ENCODE data around the gene ATG13. TPM values are rescaled to one million over a fixed set of nuclear protein-coding genes. Genes with fewer than 3 reads are reported as not detected.

The ATG13 gene
- total RNA-seq, 2 experiments from 2014 or later = 95.7 to 102 TPM

GRCh38 chr11:46664612-46665011 is 47.3 kb downstream of the ATG13 start:
- Mint-ChIP-seq H3K9me3 (no peaks in the 10 kb centered on the region), H3K4me1 (ENCODE audit: low read depth) (peaks cover 10% of the 10 kb centered on the region), H3K4me3 (no peak overlapping the region), H3K36me3 (ENCODE audit: low read depth) (peaks cover 92% of the 10 kb centered on the region), H3K27me3 (no peaks in the 10 kb centered on the region), H3K27ac (peak overlapping the region; percentile 15)
- DNase-seq (no peak), ATAC-seq (ENCODE audit: poor library complexity) (no peak)
- Histone ChIP-seq H3K4me1 (ENCODE audit: insufficient read depth, low read length) (peaks cover 8% of the 10 kb centered on the region), H3K4me3 (ENCODE audit: low read length) (no peak overlapping the region), H3K27ac (ENCODE audit: low read depth in 1 of 2, low read length in 2 of 2) (no peak overlapping the region), H3K9me3 (ENCODE audit: control insufficient read depth in 1 of 2, insufficient read depth in 1 of 2, low read length in 2 of 2) (no peaks in the 10 kb centered on the region), H3K36me3 (ENCODE audit: insufficient read depth, low read length) (peaks cover 86% of the 10 kb centered on the region), H3K27me3 (ENCODE audit: control insufficient read depth in 1 of 2, insufficient read depth in 2 of 2, low read length in 2 of 2) (no peaks in the 10 kb centered on the region)
- ChIA-PET CTCF (no interaction called here), POLR2A (no interaction called here)
- TF ChIP-seq CTCF (IDR thresholded peaks at IDR 0.05) = no peak
- intact Hi-C loops (cut with DNase I, micrococcal nuclease) = no loop called here

- no peak overlapping the region for H3K27ac ChIP-seq (ENCODE audit: low read depth in 1 of 2, low read length in 2 of 2)
- TF ChIP-seq CTCF (IDR thresholded peaks at IDR 0.05) = no peak
- peaks cover 86% of the 10 kb centered on the region for H3K36me3 ChIP-seq (ENCODE audit: insufficient read depth, low read length)
- H3K4me1 ChIP-seq (ENCODE audit: insufficient read depth, low read length) = peaks cover 15% of the 10 kb centered on the region
- intact Hi-C loops (cut with DNase I, micrococcal nuclease) = no loop called here
- ChIA-PET POLR2A (interaction anchor here (1.0 kb wide), 1 partner anchor 14 kb away, joined by 3 read pairs; no protein-coding TSS in a partner anchor), CTCF (no interaction called here)
- H3K27me3 ChIP-seq (ENCODE audit: control insufficient read depth in 1 of 2, insufficient read depth in 2 of 2, low read length in 2 of 2) = no peaks in the 10 kb centered on the region
- H3K4me3 ChIP-seq (ENCODE audit: low read length) = no peak overlapping the region
- peaks cover 17% of the 10 kb centered on the region for H3K4me1 Mint-ChIP-seq (ENCODE audit: low read depth)
- H3K9me3 ChIP-seq (ENCODE audit: control insufficient read depth in 1 of 2, insufficient read depth in 1 of 2, low read length in 2 of 2) = no peaks in the 10 kb centered on the region
- no peak for ATAC-seq (ENCODE audit: poor library complexity)
- H3K36me3 Mint-ChIP-seq (ENCODE audit: low read depth) = peaks cover 89% of the 10 kb centered on the region
- no peak overlapping the region for H3K4me3 Mint-ChIP-seq
- peak overlapping the region; percentile 15 for H3K27ac Mint-ChIP-seq
- DNase-seq = no peak
- H3K9me3 Mint-ChIP-seq = no peaks in the 10 kb centered on the region
- H3K27me3 Mint-ChIP-seq = no peaks in the 10 kb centered on the region
Measured at GRCh38 chr11:46665356-46665755, 48.0 kb downstream of the ATG13 start.

- Histone ChIP-seq H3K36me3 (ENCODE audit: insufficient read depth, low read length) (peaks cover 79% of the 10 kb centered on the region), H3K4me1 (ENCODE audit: insufficient read depth, low read length) (peaks cover 27% of the 10 kb centered on the region), H3K4me3 (ENCODE audit: low read length) (no peak overlapping the region), H3K27me3 (ENCODE audit: control insufficient read depth in 1 of 2, insufficient read depth in 2 of 2, low read length in 2 of 2) (no peaks in the 10 kb centered on the region), H3K9me3 (ENCODE audit: control insufficient read depth in 1 of 2, insufficient read depth in 1 of 2, low read length in 2 of 2) (no peaks in the 10 kb centered on the region), H3K27ac (ENCODE audit: low read depth in 1 of 2, low read length in 2 of 2) (no peak overlapping the region)
- ATAC-seq (ENCODE audit: poor library complexity) = no peak
- ChIA-PET CTCF (no interaction called here), POLR2A (no interaction called here)
- DNase-seq = no peak
- intact Hi-C loops (cut with DNase I, micrococcal nuclease) = no loop called here
- peak overlapping the region; percentile 18 for H3K27ac Mint-ChIP-seq
- H3K27me3 Mint-ChIP-seq = no peaks in the 10 kb centered on the region
- no peaks in the 10 kb centered on the region for H3K9me3 Mint-ChIP-seq
- H3K36me3 Mint-ChIP-seq (ENCODE audit: low read depth) = peaks cover 87% of the 10 kb centered on the region
- H3K4me3 Mint-ChIP-seq = no peak overlapping the region
- peaks cover 29% of the 10 kb centered on the region for H3K4me1 Mint-ChIP-seq (ENCODE audit: low read depth)
- no peak for TF ChIP-seq CTCF (IDR thresholded peaks at IDR 0.05)
Measured at GRCh38 chr11:46666516-46666915, 49.2 kb downstream of the ATG13 start.

Measured in CD4-positive, alpha-beta T cell (primary cell).